Spleen (tissue), 7 donors: ENCODE results near the gene ITPK1.

Experiments
- CTCF ChIP-seq, 11 experiments: fragments of 200-600 bp in 7 of 11; fragments of 450-650 bp in 4 of 11; sonication (generic) in 4 of 11; IDR thresholded peaks in 8 of 11; conservative IDR thresholded peaks in 3 of 11; 1 replicate in 7 of 11; 2 replicates in 4 of 11; pipeline versions ENCODE4 v1.4.0 to v1.8.0; 2016 to 2021; ENCODE audit warnings: antibody characterized with exemption in 11 of 11, inconsistent platforms in 4 of 11, mild to moderate bottlenecking in 1 of 11
- POLR2A ChIP-seq, 3 donors: fragments of 450-650 bp; IDR thresholded peaks; one replicate each; pipeline ENCODE4 v1.5.1; 2017; ENCODE audit warnings: antibody characterized with exemption in 3 of 3, mild to moderate bottlenecking in 1 of 3
- POLR2AphosphoS5 ChIP-seq, 3 donors: sonication (generic); formaldehyde crosslinking; IDR thresholded peaks; one replicate each; pipeline ENCODE4 v1.5.1; 2017; ENCODE audit warnings: antibody characterized with exemption in 3 of 3
- donor health status: DM: no; HTN: no; CAD: no; lungs with moderate emphysema.
- donor health status: DM: no; HTN: no; CAD: no.
- donor health status: DM: no; HTN: no; CAD: no.

DNA sequence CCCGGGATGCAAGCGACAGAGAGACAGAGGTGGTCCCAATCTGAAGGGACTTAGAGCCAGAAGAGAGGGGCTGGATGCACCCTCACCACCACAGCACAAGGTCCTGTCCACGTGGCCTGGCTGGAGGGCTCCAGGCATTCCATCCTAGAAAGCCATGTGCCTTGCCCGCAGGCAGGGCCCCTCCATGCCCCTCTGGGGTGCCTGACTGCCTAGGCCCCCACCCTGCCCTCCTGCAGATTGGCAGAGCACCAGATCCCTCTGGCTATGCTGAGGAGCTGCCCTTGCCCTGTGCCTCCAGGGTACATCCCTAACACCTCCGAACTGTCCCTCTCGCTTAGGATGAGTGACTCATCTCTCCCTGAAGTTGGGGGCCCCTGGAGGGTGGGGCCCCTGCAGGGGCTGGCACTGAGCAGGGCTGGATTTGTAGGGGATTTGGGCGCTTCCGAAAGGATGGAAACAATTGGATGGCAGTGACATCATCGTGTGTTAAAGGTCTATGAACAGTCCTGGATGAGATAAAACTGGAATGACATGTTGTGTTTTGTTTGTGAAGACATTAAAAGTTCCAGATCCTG is 141.8 kb downstream of the ITPK1 start:
- TF ChIP-seq CTCF (IDR thresholded peaks at IDR 0.05 in 8 of 11, conservative IDR thresholded peaks at IDR 0.05 in 3 of 11) (no peak), POLR2A (IDR thresholded peaks at IDR 0.05) (no peak), POLR2AphosphoS5 (IDR thresholded peaks at IDR 0.05) (no peak)
